Vagina (tissue), 2 donors: ENCODE results near the gene CYP3A4.

Experiments
- CTCF ChIP-seq, 3 experiments: fragments of 450-650 bp in 2 of 3; fragments of 200-600 bp in 1 of 3; sonication (generic) in 1 of 3; IDR thresholded peaks; one replicate each; pipeline ENCODE4 v1.5.1; 2017 to 2019; ENCODE audit warnings: antibody characterized with exemption in 3 of 3, mild to moderate bottlenecking in 2 of 3, moderate library complexity in 2 of 3
- POLR2A ChIP-seq, 2 donors: fragments of 450-650 bp; IDR thresholded peaks; one replicate each; pipeline ENCODE4 v1.6.1; 2017; ENCODE audit warnings: antibody characterized with exemption in 2 of 2, mild to moderate bottlenecking in 2 of 2, moderate library complexity in 2 of 2
- POLR2AphosphoS5 ChIP-seq, 2 donors: sonication (generic); formaldehyde crosslinking; IDR thresholded peaks; one replicate each; pipeline ENCODE4 v1.9.0; 2017; ENCODE audit warnings: antibody characterized with exemption in 2 of 2, mild to moderate bottlenecking in 2 of 2, low read depth in 1 of 2; ENCODE audit not compliant: insufficient read depth in 1 of 2

DNA sequence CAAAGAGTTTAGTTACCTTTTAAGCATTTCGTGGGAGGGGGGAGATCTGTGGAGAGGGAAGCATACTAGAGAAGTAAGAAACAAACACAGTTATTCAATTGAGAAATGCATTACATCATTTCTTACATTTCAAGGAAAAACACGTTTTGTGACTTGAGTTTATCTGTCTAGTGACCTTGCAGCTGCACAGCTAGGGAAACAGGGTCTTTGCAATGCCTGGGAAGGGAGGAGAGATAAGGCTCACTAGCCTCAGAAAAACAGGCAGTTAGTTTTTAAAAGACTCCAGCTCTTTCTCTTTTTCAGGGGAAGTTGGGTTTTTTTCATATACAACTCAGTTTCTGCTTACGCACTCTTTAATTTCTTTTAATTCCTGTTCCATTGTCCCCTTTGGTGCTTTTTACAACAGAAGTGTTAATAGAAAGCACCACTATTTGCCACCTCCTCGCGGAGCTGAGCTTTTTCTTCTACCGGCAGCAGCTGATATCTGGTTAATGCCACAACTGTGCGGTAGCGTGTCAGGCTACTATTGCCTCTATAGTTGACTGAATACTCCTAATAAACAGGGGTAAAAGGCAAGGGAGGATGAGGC lies 49.4 kb upstream of the CYP3A4 start:
- no peak for TF ChIP-seq CTCF (IDR thresholded peaks at IDR 0.05)
- TF ChIP-seq POLR2AphosphoS5 (IDR thresholded peaks at IDR 0.05; ENCODE audit: insufficient read depth in 1 of 2, low read depth in 1 of 2), result no peak
- TF ChIP-seq POLR2A (IDR thresholded peaks at IDR 0.05), result no peak
